Activated CD4-positive, alpha-beta T cell treated with anti-CD3 and anti-CD28 coated beads, Interleukin-2, amount 50 U/mL, for 16 hours (primary cell): ENCODE results near the gene TEDC1.

Experiments used
- DNase-seq: peaks from one replicate; pipeline ENCODE4 v3.0.0-alpha.2; 2020

The TEDC1 gene

DNA sequence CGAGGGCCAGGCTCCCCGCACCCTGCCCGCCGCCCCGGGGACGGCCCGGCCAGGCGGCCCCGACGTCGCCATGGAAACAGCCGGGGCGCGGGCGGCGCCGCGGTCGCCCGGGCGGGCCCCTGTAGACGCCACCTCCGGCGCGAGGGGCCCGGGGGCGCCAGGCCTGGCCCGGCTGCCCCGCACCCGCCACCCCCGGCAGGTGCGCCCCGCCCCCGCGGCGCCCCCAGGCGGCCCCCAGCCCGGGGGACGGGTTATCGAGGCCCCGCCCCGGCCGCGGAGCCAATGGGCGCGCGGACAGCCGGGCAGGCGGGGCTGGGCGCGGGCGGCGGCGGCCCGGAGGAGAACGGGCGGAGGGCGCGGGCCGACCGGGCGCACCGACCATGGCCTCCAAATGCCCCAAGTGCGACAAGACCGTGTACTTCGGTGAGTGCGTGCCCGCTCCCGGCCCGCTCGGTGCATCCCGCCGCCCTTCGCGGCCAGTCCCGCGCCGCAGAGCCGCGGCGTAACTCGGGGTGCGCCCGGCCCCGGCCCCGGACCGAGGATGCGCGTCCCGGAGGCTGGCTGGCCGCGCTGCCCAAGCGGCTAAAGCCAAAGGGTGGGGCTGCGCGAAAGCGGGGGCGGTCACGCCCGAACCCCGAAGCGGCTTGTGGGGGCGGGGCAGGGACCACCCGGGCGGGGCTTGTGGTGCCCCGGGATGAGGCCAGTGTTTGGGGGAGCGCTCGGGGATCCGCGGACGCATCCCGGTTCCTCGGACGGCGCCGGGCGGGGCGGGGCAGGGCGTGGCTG is 16.4 kb upstream of the TEDC1 start, which contains the start of gene CRIP2:
Gene CRIP2, plus strand, starts transcription at position 339 of the 786 bp plus-strand sequence. Its CDS starts 42 bp downstream, at position 381.
- DNase-seq, result no peak

DNA sequence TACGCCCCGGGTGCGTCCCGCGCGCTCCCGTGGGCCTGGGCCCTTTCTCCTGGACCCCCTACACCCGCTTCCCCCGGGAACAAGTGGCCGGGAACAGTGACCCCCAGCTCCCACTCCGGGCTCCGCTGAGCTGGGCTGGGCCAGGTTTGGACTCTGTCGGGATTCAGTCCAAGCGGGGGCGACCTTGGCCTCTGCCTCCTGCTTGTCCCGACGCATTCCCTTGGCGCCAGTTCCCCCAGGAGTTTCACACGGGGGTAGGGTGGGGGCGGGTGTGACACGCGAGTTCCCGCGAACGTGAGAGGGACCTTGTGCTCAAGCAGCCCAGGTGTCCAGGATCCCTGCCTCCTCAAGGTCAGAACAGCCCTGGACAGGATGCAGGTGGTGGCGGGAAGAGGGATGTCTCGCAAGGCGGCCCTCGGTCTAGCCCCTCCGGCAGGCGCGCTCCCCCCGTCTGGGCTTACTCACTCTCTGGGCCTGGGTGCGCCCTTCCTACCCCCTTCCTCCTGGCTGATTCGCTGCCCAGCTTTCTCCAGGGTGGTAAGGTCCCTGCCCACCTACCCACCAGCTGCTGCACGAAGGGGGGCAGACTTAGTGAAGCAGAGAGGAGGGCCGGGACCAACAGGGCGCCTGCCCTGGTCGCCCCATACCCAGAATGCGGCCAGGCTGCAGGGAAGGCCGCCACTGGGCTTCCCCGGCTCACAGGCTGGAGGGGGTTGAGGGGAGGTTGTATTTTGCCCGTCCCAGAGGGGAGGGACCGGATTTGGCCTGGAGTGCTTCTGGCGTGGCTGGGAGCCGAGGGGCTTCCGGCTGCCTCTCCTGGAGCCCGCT is 15.6 kb upstream of the TEDC1 start:
- DNase-seq, result no peak

DNA sequence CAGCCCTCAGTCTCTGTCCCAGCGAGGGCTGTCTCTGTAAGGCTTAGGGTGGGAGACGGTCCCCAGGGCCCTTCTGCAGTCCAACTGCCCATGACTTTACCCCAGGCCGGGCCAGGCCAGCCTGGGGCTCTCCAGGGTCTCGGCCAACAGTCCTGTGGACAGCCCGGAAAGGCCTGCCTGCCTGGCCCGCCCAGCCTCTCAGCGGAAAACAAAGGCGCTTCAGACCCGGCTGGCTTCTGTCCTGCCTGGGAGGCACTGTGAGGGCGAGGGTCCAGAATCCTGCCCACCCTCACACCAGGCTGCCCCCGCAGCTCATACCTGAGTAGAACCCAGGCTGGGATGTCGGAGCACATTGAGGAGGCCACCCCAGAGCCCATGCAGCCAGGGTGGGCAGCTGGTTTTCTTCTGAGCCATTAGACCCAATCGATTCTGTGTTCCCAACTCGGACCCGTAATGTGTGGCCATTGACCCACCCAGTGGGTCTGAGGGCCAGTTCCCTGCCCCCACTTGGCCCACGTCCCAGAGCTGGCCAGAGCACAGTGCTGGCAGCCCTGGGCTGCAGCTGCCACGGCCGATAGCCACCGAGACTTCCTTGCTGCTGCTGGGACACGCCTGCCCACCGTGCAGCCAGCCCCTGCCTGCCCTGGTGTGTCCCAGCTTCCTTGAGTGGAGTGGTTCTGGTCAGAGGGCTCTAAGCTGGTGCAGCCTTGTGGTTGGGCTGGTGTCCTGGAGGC is 14.8 kb upstream of the TEDC1 start:
- DNase-seq, result no peak

DNA sequence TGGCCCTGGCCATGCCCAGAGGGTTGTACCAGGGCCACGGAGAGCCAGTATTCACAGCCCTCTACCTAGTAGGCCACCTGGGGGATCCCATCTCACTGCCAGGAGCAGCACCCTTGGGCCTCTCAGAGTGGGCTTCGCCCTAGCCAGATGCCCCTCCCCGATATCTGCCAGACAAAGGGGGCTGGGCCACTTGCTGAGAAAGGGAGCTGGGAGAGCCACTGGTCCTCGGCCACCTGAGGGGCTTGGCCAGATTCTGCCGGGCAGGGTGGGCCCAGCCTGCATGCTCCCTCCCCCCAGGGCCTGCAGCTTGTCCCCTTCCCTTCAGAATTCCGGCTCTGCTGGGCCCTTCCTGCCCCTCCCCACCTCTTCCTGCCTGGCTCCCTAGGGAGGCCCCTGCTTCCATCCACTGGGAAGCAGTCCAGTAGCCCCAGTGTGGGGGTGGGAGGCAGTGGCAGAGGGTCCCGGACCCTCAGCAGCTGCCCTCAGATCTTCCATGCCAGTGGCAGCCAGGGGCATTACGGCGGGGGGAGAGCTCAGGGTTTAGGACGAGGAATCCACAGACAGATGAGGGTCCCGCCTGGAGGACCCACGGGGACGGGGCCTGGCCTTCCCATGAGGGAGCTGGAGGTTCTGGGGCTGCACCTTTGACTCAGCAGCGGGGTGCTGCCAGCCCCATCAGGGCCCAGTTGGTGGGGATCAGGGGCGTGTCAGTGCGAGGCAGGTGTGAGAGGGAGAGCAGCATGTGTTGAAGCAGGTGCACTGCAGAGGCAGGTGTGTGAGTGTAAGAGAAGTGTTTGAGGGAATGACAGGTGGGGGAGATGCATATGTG is 14.0 kb upstream of the TEDC1 start:
- no peak for DNase-seq

DNA sequence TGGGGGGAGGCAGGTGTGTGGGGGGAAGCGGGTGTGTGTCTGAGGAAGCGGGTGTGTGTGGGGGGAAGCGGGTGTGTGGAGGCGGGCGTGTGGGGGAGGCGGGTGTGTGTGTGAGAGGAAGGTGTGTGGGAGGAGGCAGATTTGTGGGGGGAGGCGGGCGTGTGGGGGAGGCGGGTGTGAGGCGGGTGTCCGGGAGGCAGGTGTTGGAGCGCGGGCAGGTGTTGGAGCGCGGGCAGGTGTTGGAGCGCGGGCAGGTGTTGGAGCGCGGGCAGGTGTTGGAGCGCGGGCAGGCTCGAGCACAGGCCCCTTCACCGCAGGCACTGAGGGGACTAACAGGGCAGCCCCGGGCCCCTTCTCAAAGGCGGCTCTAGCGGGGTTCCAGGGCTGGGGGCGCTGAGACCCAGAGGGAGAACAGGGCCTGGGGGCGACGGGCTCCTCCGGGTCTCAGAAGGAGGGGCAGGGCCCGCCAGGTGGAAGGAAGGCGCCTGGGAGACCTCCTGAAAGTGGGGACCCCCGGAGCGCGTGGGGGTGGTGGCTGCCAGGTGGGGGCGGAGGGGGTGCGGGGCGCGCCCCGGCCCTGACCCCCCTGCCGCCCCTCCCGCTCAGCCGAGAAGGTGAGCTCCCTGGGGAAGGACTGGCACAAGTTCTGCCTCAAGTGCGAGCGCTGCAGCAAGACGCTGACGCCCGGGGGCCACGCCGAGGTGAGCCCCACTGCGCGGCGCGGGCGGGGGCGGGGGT is 13.2 kb upstream of the TEDC1 start:
- DNase-seq, result no peak

DNA sequence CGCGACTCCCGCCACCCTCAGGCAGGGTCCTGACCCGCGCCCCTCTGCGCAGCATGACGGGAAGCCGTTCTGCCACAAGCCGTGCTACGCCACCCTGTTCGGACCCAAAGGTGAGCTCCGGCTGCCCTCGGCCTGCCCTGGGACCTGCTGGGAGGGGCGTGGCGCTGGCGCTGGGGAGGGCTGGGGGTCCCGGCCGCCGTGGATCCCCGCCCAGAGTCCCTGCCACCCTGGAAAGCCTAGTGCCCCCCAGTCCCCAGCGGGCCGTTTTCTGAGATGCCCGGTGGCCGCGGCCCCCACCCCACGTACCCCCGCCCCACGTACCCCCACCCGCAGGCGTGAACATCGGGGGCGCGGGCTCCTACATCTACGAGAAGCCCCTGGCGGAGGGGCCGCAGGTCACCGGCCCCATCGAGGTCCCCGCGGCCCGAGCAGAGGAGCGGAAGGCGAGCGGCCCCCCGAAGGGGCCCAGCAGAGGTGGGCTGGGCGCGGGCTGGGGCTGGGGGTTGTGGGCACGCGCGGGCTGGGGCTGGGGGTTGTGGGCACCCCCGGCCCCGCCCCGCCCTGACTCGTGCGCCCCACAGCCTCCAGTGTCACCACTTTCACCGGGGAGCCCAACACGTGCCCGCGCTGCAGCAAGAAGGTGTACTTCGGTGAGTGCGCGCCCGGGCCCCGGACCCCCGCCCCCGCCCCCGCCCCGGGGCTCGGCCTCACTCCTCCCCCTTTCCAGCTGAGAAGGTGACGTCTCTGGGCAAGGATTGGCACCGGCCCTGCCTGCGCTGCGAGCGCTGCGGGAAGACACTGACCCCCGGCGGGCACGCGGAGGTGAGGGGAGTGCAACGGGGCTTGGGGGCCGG is 12.4 kb upstream of the TEDC1 start:
- no peak for DNase-seq

DNA sequence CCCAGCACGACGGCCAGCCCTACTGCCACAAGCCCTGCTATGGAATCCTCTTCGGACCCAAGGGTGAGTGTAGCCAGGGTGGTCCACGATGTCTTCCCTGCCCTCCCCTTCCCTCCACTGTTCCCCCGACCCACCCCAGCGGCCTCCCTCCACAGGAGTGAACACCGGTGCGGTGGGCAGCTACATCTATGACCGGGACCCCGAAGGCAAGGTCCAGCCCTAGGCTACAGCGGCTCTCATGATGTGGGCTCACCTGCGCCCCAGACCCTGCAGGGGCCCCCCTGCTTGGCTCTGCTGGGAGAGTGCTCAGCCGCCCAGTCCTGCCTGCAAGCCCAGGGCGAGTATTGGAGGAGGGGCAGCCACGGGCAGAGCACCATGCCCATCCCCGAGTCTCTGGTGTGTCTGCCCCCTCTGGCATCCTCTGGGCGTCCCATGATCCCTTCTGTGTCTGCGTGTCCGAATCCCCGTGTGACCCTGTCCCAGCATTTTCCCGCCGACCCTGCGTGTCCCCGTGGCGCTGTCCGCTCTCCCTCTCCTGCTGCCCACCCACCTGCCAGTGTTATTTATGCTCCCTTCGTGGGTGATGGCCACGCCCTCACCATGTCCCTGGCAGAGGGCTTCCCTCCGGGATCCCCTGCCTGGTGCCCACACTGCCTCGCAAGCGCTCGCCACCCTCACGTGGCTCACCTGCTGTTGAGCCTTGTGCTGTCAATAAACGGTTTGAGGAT is 11.5 kb upstream of the TEDC1 start:
- DNase-seq, result no peak

DNA sequence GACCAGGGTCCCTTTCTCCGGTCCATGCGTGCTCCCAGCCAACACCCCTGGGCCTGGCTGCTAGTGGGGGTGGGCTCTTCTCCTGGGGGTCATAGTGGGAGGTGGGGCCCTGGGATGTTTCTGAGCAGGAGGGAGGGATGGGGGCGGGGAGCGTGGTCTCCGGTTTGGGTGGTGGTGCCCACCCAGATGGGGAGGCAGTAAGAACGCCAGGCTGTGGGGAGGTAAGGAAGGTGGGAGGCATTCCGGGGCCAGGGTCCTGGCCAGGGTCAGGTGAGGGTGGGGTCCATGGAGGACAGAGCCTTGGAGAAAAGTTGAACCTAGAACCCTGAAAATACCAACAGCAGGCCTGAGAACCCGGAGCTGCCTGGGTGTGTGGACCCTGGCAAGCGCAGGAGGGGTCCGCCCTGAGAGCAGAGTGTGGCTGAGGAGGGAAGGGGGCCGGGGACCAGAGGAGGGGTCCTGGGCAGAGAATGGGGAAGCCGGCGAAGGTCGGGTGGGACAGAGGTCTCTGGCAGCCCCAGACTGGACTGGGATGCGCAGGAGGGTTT is 10.8 kb upstream of the TEDC1 start:
- DNase-seq, result no peak

DNA sequence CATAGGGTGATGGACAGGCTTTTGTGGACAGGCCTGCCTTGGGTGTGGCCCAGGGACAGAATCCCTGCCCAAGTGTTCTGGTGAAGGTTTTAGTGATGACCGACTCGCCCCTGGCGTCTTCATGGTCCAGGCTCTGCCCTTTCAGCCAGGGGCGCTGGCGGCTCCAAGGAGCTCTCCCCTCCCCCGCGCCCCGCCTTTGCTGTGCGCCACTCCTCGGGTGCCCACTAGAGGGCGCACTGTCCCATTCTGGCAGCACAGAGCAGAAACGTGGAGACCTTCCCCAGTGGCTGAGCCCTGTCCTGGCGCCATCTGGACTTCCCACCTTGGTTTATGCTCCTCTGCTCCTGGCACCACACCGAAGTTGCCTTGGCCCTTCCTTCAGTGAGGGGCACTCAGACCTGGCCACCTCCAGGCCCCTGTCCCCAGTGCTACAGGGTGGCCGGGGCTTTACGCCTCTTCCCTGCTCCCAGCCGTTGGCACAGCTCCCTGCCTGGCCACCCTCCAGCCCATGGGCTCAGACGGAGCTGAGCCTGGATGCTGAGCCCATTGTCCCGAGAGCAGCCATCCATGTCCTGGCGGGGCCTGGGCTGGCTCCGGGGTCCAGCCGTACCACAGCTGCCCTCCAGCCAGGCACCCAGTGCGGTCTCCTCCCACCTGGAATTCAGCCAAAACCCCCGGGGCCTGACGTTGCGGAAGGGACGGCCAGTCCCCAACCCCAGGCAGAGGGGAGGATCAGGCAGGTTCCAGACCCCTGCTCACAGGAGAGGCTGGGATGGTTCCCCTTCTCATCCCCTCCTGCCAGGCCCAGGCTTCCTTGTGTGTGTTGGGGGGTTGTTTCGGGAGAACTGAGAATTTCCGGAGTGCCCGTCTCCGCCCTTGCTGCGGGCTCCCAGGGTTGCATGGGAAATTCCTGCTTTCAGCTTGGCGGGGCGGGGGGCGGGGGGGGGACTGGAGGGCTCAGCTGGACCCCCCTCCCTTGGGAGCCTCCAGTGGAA is 9.9 kb upstream of the TEDC1 start:
- peak; percentile 90 for DNase-seq

DNA sequence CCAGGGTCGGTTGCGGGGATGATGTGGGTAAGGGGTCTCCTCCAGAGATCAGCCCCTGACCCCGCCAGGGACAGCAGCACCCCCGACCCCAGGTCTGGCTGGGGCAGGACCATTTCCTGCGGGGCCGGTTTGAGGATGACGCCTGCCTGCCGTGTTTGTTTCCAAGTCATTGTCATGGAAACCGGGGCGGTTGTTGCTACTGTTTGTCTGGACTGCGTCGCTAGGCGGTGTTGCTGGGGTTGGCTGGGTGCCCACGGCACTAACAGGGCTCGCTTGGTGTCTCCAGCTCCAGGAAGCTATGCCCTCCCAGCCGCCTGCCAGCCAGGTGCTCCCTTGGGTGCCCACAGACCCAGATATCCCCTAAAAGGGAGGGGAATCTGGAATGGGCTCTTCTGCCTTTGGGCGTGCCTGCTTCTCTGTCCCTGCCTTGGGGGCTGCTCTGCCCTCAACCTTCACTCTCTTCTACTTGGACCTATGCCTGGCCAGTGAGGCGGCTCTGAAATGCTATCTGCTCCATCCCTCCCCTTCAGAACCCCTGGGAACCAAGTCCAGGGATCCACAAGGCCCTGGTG is 9.1 kb upstream of the TEDC1 start:
- DNase-seq, result peak; percentile 97

DNA sequence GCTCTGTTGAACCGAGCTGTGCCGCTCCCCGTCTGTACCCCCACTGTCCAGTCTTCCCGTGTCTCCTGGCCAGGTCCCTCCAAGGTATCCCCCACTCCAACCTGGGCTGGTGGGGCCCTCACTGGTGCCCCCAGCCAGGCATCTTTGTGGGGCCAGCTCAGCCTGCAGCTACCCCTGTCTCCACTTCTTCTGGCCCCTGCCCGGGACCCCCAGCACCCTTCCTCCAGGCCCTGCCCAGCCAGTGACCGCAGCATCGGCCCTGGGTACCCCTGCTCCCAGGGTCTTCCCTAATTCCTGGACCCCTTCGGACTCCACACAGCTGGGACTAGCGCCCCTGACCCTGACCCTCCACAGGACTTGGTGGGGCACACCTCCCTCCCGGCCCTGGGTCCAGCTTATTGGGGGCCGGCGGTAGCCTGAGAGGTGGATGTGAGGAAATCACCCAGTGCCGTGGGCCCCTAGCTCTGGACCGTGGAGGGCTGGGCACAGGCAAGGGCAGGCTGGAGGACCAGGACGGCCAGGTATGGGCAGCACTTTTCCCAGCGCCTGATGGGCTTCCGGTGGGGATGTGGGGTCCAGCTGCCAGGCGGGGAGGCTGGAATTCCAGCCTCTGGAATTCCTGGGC is 8.4 kb upstream of the TEDC1 start:
- no peak for DNase-seq

DNA sequence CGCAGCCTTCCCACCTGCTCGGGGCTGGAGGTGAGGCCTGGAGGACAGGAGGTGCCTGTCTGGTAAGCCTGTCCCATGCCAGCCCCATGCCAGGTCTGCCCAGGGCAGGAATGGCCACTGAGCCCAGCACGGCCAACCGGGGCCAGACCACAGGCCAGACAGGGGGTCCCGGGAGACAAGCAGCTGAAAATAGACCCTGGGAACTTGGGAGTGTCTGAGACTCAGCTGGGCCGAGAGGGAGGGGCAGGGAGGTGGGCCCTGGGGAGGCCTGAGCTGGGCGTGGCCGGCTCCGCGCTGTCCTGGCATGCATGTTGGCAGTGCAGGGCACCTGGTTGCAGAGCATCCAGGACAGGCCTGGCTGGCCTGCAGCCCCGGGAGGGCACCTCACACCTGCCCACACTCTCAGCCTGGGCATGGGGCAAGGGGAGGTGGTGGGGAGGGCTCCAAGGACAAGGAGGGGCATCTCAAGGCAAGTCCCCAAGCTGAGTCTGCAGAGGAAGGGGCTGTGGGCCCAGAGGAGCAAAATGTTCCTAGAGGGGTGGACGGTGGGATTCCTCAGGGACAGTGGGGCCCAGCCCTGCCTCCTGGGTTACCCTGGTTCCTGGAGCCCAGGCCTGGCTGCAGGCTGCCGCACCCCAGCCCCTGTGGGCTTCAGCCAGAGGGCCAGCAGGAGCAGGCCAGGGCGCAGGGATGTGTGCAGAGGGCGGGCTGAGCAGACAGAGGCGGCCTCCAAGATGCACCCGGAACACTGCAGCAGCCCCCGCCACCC is 7.6 kb upstream of the TEDC1 start:
- no peak for DNase-seq

DNA sequence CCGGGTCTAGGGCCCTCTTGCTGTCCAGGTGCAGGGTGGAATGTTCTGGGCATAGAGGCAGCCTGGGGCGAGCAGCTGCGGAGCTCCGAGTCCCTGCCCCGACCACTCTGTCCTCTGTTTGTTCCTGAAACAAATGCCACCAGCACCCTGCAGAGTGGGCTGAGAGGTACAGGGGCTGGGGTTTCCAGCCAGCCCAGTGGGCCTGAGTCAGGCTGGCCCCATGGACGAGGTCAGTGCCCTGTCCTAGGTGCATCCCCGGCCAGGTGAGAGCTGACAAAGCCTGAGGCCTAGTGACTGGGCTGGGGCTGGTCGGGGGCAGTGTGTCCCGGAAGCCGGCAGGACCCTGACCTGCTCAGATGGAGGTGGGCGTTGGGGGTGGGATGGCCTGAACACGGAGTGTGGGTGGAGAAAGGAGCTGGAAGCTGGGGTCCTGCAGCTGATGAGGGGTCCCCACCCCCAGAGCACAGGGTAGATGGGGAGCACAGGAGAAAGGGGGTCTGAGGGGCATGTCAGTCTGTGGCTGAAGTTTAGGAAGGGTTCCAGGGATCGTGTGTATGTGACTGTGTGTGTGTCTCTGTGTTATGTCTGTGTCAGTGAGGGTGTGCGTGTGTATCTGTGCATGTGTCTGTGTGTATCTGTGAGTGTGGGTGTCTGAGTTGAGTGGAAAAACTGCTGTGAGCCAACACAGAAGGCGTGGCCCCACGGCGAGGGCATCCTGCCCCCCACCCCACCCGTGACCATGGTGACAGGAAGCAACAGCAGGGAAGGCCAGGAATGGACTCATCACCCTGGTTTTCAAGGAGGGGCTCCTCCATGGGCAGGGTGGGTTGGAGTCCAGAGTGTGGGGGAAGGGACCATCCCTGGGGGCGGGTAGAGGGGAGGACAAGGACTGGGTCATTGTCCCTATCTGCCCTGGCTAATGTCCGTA is 6.7 kb upstream of the TEDC1 start:
- no peak for DNase-seq

DNA sequence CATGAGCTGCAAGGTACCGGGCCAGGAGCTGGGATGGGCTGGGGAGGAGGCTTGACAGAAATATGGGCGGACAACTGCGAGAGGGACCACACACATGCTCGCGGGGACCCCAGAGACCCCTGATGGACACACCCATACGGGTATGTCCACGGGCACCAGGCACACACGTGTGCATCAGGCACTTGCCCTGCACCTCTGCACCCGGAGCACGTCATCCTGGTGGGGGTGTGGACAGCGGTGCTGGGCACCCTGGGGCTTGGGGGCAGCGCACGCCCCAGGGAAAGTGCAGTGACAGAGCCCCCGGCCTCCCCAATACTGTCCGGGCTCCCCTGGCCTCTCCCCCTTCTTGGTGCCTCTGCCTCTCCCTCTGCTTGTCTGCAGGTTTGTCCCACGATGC is 6.1 kb upstream of the TEDC1 start:
- no peak for DNase-seq

DNA sequence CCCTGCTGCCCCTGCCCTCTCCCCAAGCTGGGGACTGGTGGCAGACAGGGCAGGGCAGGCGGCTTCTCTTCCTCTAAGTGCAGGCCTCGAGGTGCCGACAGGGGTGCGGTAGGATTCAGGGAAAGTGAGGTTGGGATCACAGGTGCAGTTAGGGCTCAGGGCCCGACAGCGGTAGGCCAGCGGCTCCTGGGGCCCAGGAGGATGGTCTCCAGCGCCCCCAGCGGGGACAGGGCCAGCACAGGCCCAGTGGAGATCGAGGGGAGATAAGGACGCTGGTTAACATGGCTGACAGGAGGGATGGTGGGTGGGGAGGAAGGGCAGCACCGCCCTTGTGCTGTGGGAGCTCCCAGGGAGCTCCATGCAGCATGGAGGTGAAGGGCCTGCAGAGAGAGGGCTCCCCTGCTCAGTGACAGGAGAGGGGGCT is 5.3 kb upstream of the TEDC1 start:
- DNase-seq, result peak; percentile 56
